ENCODE measurements around the gene PRRG4. TPM values are rescaled to one million over a fixed set of nuclear protein-coding genes. Genes with fewer than 3 reads are reported as not detected.

The PRRG4 gene
- total and polyA plus RNA-seq, 2 experiments from 2014 or later, result 1.6 to 1.9 TPM

- TF ChIP-seq REST (IDR thresholded peaks at IDR 0.05; ENCODE audit: unreplicated experiment) (no peak), JUNB (IDR thresholded peaks at IDR 0.05; ENCODE audit: unreplicated experiment) (no peak), ZNF114 (CRISPR knock-in tag; IDR thresholded peaks at IDR 0.05) (no peak), ZNF331 (CRISPR knock-in tag; IDR thresholded peaks at IDR 0.05; ENCODE audit: low read depth) (no peak), NANOG (IDR thresholded peaks at IDR 0.05; ENCODE audit: borderline replicate concordance) (no peak), EZH2 (IDR thresholded peaks at IDR 0.05; ENCODE audit: low read depth, unreplicated experiment) (no peak), CREB1 (CRISPR knock-in tag; IDR thresholded peaks at IDR 0.05; ENCODE audit: low read depth) (no peak)
- TF ChIP-seq, protein P1, sequence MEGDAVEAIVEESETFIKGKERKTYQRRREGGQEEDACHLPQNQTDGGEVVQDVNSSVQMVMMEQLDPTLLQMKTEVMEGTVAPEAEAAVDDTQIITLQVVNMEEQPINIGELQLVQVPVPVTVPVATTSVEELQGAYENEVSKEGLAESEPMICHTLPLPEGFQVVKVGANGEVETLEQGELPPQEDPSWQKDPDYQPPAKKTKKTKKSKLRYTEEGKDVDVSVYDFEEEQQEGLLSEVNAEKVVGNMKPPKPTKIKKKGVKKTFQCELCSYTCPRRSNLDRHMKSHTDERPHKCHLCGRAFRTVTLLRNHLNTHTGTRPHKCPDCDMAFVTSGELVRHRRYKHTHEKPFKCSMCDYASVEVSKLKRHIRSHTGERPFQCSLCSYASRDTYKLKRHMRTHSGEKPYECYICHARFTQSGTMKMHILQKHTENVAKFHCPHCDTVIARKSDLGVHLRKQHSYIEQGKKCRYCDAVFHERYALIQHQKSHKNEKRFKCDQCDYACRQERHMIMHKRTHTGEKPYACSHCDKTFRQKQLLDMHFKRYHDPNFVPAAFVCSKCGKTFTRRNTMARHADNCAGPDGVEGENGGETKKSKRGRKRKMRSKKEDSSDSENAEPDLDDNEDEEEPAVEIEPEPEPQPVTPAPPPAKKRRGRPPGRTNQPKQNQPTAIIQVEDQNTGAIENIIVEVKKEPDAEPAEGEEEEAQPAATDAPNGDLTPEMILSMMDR (conservative IDR thresholded peaks at IDR 0.05; ENCODE audit: low read depth in 2 of 2), result no peak
Measured at GRCh38 chr11:32820497-32820896, 9.2 kb upstream of the PRRG4 start (continued).

GRCh38 chr11:32821517-32821916 is 8.2 kb upstream of the PRRG4 start:
- Histone ChIP-seq H4K20me1 (replicated peaks; ENCODE audit: insufficient read depth) (no peaks in the 10 kb centered on the region), H3K4me2 (no peak overlapping the region), H3F3A (replicated peaks; ENCODE audit: low read depth) (no peaks in the 10 kb centered on the region), H3K4me3 (no peak overlapping the region), H2AFZ (no peak overlapping the region), H3K27me3 (ENCODE audit: insufficient read depth) (no peaks in the 10 kb centered on the region), H3K36me3 (ENCODE audit: insufficient read depth) (no peaks in the 10 kb centered on the region), H3K27ac (ENCODE audit: low read depth) (no peak overlapping the region), H3K79me2 (replicated peaks; ENCODE audit: insufficient read depth) (no peaks in the 10 kb centered on the region), H3K9me2 (ENCODE audit: insufficient read depth) (no peaks in the 10 kb centered on the region), H3K4me1 (ENCODE audit: insufficient read depth) (no peaks in the 10 kb centered on the region)
- peaks cover 3% of the 10 kb centered on the region; the same call in 2 of the 3 replicates for H3K4me1 Mint-ChIP-seq
- no peak overlapping the region for H3K27ac Mint-ChIP-seq
- H3K4me3 Mint-ChIP-seq, result no peak overlapping the region
- no peak for DNase-seq (ENCODE audit: low spot score)
- no peaks in the 10 kb centered on the region for H3K36me3 Mint-ChIP-seq (ENCODE audit: low read depth)
- no peak for ATAC-seq
- peaks cover 1% of the 10 kb centered on the region for H3K27me3 Mint-ChIP-seq (ENCODE audit: insufficient read depth, low read depth, poor library complexity)
- no peaks in the 10 kb centered on the region for H3K9me3 Mint-ChIP-seq
- no peak for TF ChIP-seq ZNF114 (CRISPR knock-in tag; IDR thresholded peaks at IDR 0.05)
- no peak for TF ChIP-seq EZH2 (IDR thresholded peaks at IDR 0.05; ENCODE audit: low read depth, unreplicated experiment)
- no peak for TF ChIP-seq JUNB (IDR thresholded peaks at IDR 0.05; ENCODE audit: unreplicated experiment)
- TF ChIP-seq EZH2phosphoT487 (IDR thresholded peaks at IDR 0.05; ENCODE audit: unreplicated experiment), result no peak
- TF ChIP-seq, protein P2, sequence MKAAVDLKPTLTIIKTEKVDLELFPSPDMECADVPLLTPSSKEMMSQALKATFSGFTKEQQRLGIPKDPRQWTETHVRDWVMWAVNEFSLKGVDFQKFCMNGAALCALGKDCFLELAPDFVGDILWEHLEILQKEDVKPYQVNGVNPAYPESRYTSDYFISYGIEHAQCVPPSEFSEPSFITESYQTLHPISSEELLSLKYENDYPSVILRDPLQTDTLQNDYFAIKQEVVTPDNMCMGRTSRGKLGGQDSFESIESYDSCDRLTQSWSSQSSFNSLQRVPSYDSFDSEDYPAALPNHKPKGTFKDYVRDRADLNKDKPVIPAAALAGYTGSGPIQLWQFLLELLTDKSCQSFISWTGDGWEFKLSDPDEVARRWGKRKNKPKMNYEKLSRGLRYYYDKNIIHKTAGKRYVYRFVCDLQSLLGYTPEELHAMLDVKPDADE (IDR thresholded peaks at IDR 0.05), result no peak
- no peak for TF ChIP-seq CREB1 (CRISPR knock-in tag; IDR thresholded peaks at IDR 0.05; ENCODE audit: low read depth)
